Adrenal gland (tissue), 12 donors: ENCODE data around the gene ZNF836. TPM values are rescaled to one million over a fixed set of nuclear protein-coding genes. Genes with fewer than 3 reads are reported as not detected.

ENCODE experiments used
- DNase-seq, 7 donors: peaks; one replicate each; pipeline ENCODE4 v3.0.0-alpha.2; 2019 to 2020
- H3K27ac ChIP-seq, 5 donors: fragments of 200-600 bp; sonication (generic) in 4 of 5; 1 replicate in 3 of 5; 2 replicates in 2 of 5; pipeline versions ENCODE4 v1.5.1 to v1.8.0; 2016 to 2020; ENCODE audit warnings: mild to moderate bottlenecking in 1 of 5
- H3K27me3 ChIP-seq: fragments of 200-600 bp; 2 replicates; pipeline ENCODE4 v1.8.0; 2021
- H3K36me3 ChIP-seq, 2 donors: fragments of 200-600 bp; replicated peaks in 1 of 2; 1 replicate in 1 of 2; 2 replicates in 1 of 2; pipeline versions ENCODE4 v1.5.1 to v1.8.0; 2018 to 2022
- H3K4me1 ChIP-seq, 2 donors: fragments of 200-600 bp; replicated peaks in 1 of 2; 1 replicate in 1 of 2; 2 replicates in 1 of 2; pipeline versions ENCODE4 v1.5.1 to v1.8.0; 2018 to 2021
- H3K4me3 ChIP-seq, 4 donors: fragments of 200-600 bp; sonication (generic) in 3 of 4; one replicate each; pipeline ENCODE4 v1.5.1; 2016 to 2018
- H3K9me3 ChIP-seq, 3 donors: fragments of 200-600 bp; sonication (generic) in 1 of 3; replicated peaks in 1 of 3; 1 replicate in 2 of 3; 2 replicates in 1 of 3; pipeline versions ENCODE4 v1.5.1 to v1.8.0; 2016 to 2021
- CTCF ChIP-seq, 6 experiments: fragments of 450-650 bp in 4 of 6; fragments of 200-600 bp in 2 of 6; sonication (generic) in 1 of 6; IDR thresholded peaks; 1 replicate in 5 of 6; 2 replicates in 1 of 6; pipeline versions ENCODE4 v1.5.1 to v1.8.0; 2016 to 2021; ENCODE audit warnings: antibody characterized with exemption in 6 of 6, mild to moderate bottlenecking in 2 of 6, moderate library complexity in 1 of 6
- POLR2A ChIP-seq, 2 donors: fragments of 450-650 bp; IDR thresholded peaks; one replicate each; pipeline ENCODE4 v1.6.1; 2017; ENCODE audit warnings: antibody characterized with exemption in 2 of 2, mild to moderate bottlenecking in 2 of 2, moderate library complexity in 1 of 2
- WGBS, 4 donors: extraction: QIAGEN DNeasy Blood & Tissue Kit in 2 of 4; methylation state at CpG; one replicate each; pipeline versions ENCODE4 v1.1.5 to v1.1.7; 2013 to 2017; 5-methylcytosine and 5-hydroxymethylcytosine counted together
- intact Hi-C, 2 donors: fragments of 100-400 bp; cut with DNase I; formaldehyde crosslinking; loops; one replicate each; pipeline versions ENCODE4 v1.14.1 to v1.15.0; 2022 to 2023
- polyA plus RNA-seq, 3 donors: library from polyadenylated mRNA; stranded (reverse); fragments of 200-250 nt in 2 of 3; fragments of 350-450 nt in 1 of 3; fragmentation: Illumina TruSeq in 1 of 3; extraction: RNeasy Lipid Tissue Mini Kit (QIAGEN cat#74804) in 1 of 3; gene quantifications; one replicate each; pipeline ENCODE4 v1.2.3, GENCODE V29; 2013 to 2014
- total RNA-seq, 9 donors: library from RNA; depleted of rRNA in 4 of 9; stranded (reverse); fragments of >200 nt in 4 of 9; fragments of 120-200 nt in 1 of 9; fragmentation: NEBNext Ultra II Directional in 1 of 9; extraction: Animal tissue kit (Norgen Biotek cat#: 25700) in 1 of 9; gene quantifications; one replicate each; pipeline versions ENCODE4 v1.1.0 to v1.2.4, GENCODE V29; 2013 to 2023
- donor health status: healthy with polysubstance abuse.
- donor health status: Bipolar disorder and iron deficiency.
- donor health status: DM: yes; HTN: yes; CAD: no.
- donor health status: DM: no; HTN: no; CAD: no.
- donor health status: DM: no; HTN: no; CAD: no.
- donor health status: DM: yes; HTN: yes; CAD: no.

ZNF836 gene
- total and polyA plus RNA-seq, 12 donors: 7.4 to 180 (median 29.2) TPM

GRCh38 chr19:52189735-52190486, 18.5 kb upstream of the ZNF836 start, which contains the start of gene PPP2R1A:
Gene PPP2R1A (plus strand): TSS chr19:52190052. CDS start chr19:52190097, 45 bp downstream.
- WGBS, 4 donors: 0 to 1% (median 0%) methylated on average over 3 to 70 of the region's 70 CpGs
- TF ChIP-seq CTCF (IDR thresholded peaks at IDR 0.05) (peak in 1 of 6 experiments; percentile 1), POLR2A (IDR thresholded peaks at IDR 0.05) (peak; percentile 97)
- peaks cover 36 to 49% of the 10 kb centered on the region in 2 donors for H3K4me1 ChIP-seq
- peak within 1 kb of the TSS; percentile 96 to 99 (median 99) for H3K27ac ChIP-seq
- H3K9me3 ChIP-seq: no peaks in the 10 kb centered on the region
- peak; percentile 99 to 100 (median 100) for DNase-seq
- H3K36me3 ChIP-seq: peaks cover 0 to 9% of the 10 kb centered on the region in 2 donors
- H3K4me3 ChIP-seq: peak within 1 kb of the TSS; percentile 37 to 99 (median 91)
- intact Hi-C loops: loop anchor here in 1 of 2 donors (5.0 kb wide), 1 partner anchor 53 kb away; the partner anchor contains the start of gene ZNF616
- H3K27me3 ChIP-seq: no peaks in the 10 kb centered on the region

DNA sequence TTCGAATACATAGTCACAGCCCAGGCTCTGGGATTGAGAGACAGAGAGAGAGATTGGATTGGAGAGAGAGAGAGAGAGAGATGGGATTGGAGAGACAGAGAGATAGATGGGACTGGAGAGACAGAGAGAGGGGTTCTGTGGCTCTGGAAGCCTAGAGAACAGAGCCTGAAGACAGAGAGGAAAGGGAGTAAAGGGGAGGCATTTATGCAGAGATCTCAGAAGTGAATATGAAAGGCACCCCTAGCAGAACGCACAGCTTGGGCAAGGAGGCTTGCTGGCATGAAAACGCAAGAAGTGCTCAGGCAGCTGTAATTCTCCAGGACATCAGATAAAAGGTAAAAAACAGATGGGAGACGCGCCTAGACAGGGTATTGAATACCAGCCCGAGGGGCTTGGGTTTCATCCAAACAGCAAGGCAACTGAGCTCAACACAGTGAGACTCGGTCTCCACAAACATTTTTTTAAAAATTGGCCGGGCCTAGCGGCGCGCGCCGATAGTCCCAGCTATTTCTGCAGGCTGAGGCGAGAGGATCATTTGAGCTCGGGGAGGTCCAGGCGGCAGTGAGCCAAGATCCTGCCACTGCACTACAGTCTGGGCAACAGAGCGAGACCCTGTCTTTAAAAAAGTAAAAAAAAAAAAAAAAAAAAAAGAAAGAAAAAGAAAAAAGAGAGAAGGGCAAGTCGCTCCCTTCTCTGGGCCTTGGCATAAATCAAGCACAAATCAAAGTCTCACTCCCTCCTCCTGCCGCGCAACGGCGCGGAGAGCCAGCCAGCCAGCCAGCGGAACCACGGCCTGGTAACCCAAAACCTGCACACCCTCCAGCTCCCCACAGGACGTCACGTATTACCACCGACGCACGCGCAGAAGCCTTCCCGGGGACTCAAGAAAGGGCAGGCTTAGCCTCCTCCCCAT, 17.7 kb upstream of the ZNF836 start:
- H3K4me1 ChIP-seq: peaks cover 34 to 40% of the 10 kb centered on the region in 2 donors
- peak in 5 of 7 donors; percentile 75 to 92 (median 88) for DNase-seq
- 2 to 3% (median 3%) methylated on average over 29 to 32 of the region's 32 CpGs for WGBS, 4 donors

DNA sequence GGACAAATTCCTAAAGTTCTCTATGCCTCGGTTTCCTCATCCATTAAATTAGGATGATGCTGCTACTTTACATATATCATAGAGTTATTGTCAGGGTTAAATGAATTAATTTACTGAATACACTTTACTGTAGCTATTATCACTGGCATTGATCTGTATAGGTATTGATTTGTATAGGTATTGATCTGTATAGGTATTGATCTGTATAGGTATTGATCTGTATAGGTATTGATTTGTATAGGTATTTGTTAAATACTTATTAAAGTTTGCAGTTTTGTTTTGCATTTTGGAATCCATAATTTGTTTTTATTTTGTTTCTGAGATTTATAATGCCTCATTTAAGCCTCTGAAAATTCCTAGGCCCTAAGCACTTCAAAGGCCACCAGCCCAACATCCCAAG, 16.0 kb upstream of the ZNF836 start:
- Histone ChIP-seq H3K9me3 (no peaks in the 10 kb centered on the region), H3K4me1 (peaks cover 24% of the 10 kb centered on the region in 2 donors), H3K27ac (no peak overlapping the region), H3K4me3 (no peak overlapping the region), H3K36me3 (no peaks in the 10 kb centered on the region), H3K27me3 (no peaks in the 10 kb centered on the region)
- intact Hi-C loops: loop anchor here in 1 of 2 donors (5.0 kb wide), 1 partner anchor 50 kb away; the partner anchor contains the start of gene ZNF616
- 92 to 100% (median 96%) methylated on average over 1 of the region's 1 CpG for WGBS, 4 donors
- TF ChIP-seq POLR2A (IDR thresholded peaks at IDR 0.05) (no peak), CTCF (IDR thresholded peaks at IDR 0.05) (no peak)
- DNase-seq: no peak

More for the DNA sequence above, 17.7 kb upstream of the ZNF836 start:
- Histone ChIP-seq H3K9me3 (no peaks in the 10 kb centered on the region), H3K27ac (peak overlapping the region; percentile 62 to 99 (median 89)), H3K4me3 (peak overlapping the region in 2 of 4 donors; percentile 26 to 52), H3K36me3 (peaks cover 0 to 9% of the 10 kb centered on the region in 2 donors), H3K27me3 (no peaks in the 10 kb centered on the region)
- peak; percentile 48 to 68 for TF ChIP-seq POLR2A (IDR thresholded peaks at IDR 0.05)
- TF ChIP-seq CTCF (IDR thresholded peaks at IDR 0.05): peak in 2 of 6 experiments; percentile 19 to 28
- intact Hi-C loops: loop anchor here in 1 of 2 donors (5.0 kb wide), 1 partner anchor 52 kb away; the partner anchor contains the start of gene ZNF616
